K562 (cell line): ENCODE measurements around the gene BFSP1. TPM values are rescaled to one million over a fixed set of nuclear protein-coding genes. Genes with fewer than 3 reads are reported as not detected.

Experiments used
- CHD7 ChIP-seq: fragments of 200-600 bp; sonication (generic); IDR thresholded peaks from one replicate; pipeline ENCODE4 v1.6.1; 2012; ENCODE audit warnings: mild to moderate bottlenecking, low read depth, low read length, inconsistent platforms
- DDX20 ChIP-seq: fragments of 450-650 bp; IDR thresholded peaks from 2 replicates; pipeline ENCODE4 v1.6.1; 2016; ENCODE audit warnings: missing genetic modification characterization, low read depth, mild to moderate bottlenecking, missing compliant biosample characterization, moderate library complexity
- GTF2E2 ChIP-seq: fragments of 200-800 bp; sonication (Bioruptor generic); IDR thresholded peaks from 2 replicates; pipeline ENCODE4 v1.6.1; 2016; ENCODE audit warnings: missing genetic modification characterization, missing compliant biosample characterization
- NFATC3 ChIP-seq: fragments of 450-650 bp; IDR thresholded peaks from 2 replicates; pipeline ENCODE4 v1.6.1; 2017; ENCODE audit warnings: mild to moderate bottlenecking
- PTRF ChIP-seq: fragments of 450-650 bp; IDR thresholded peaks from 2 replicates; pipeline ENCODE4 v1.6.1; 2016; ENCODE audit warnings: mild to moderate bottlenecking, missing genetic modification characterization, missing compliant biosample characterization
- TCFL5 ChIP-seq: fragments of 250-450 bp; sonication (Bioruptor Pico); conservative IDR thresholded peaks from 2 replicates; pipeline ENCODE4 v1.6.1; 2021; ENCODE audit warnings: mild to moderate bottlenecking, moderate library complexity, matching md5 sums
- XRCC4 ChIP-seq: IDR thresholded peaks from one replicate; pipeline ENCODE4 v1.6.1; 2011; ENCODE audit not compliant: insufficient read depth, insufficient read length; ENCODE audit errors: extremely low read depth
- ZBTB11 ChIP-seq, 3 experiments: fragments of 200-800 bp in 1 of 3; fragments of 250-450 bp in 1 of 3; fragments of 450-650 bp in 1 of 3; sonication (Bioruptor Pico) in 1 of 3; sonication (Bioruptor generic) in 1 of 3; formaldehyde crosslinking in 1 of 3; IDR thresholded peaks; 2 replicates each; pipeline versions ENCODE4 v1.6.1 to v1.8.0; 2016 to 2022; ENCODE audit warnings: mild to moderate bottlenecking in 2 of 3, missing genetic modification characterization in 2 of 3, missing compliant biosample characterization in 1 of 3, moderate library complexity in 1 of 3
- ZNF165 ChIP-seq: fragments of 250-450 bp; sonication (Bioruptor Pico); IDR thresholded peaks from 2 replicates; pipeline ENCODE4 v1.4.0; 2020; ENCODE audit warnings: borderline replicate concordance
- ZNF511 ChIP-seq: sonication (generic); formaldehyde crosslinking; IDR thresholded peaks from 2 replicates; pipeline ENCODE4 v1.8.0; 2022; ENCODE audit warnings: mild to moderate bottlenecking, missing genetic modification reagents
- polyA plus RNA-seq, 8 experiments: library from polyadenylated mRNA; depleted of rRNA in 4 of 8; stranded (reverse) in 5 of 8; unstranded in 3 of 8; fragments of >200 nt; fragmentation: Nextera tagmentation in 2 of 8; fragmentation: Illumina TruSeq in 1 of 8; extraction: Ambion mirVana in 2 of 8; extraction: Trizol in 1 of 8; gene quantifications; 2 replicates each; pipeline versions ENCODE4 v1.2.1 to v1.2.3, GENCODE V29; 2011 to 2014; ENCODE audit warnings: inconsistent platforms in 1 of 8, missing spikeins in 1 of 8
- total RNA-seq, 7 experiments: library from RNA; depleted of rRNA in 6 of 7; stranded (reverse); fragments of >200 nt in 6 of 7; fragmentation: Illumina TruSeq in 2 of 7; extraction: Trizol in 2 of 7; gene quantifications; 2 replicates each; pipeline versions ENCODE4 v1.2.1 to v1.2.3, GENCODE V29; 2011 to 2021; ENCODE audit warnings: low replicate concordance in 1 of 7

Gene BFSP1
- total and polyA plus RNA-seq, 9 of the 15 experiments (the other 6 are each of a cell fraction or from before 2014, with no cell fraction given): 0.09 to 0.86 (median 0.40) TPM

- no peak for TF ChIP-seq ZBTB11 (CRISPR knock-in tag; IDR thresholded peaks at IDR 0.05)
- no peak for TF ChIP-seq ZNF511 (CRISPR knock-in tag)
- no peak for TF ChIP-seq NFATC3
- TF ChIP-seq PTRF: no peak
- TF ChIP-seq XRCC4: no peak
- no peak for TF ChIP-seq CHD7
- TF ChIP-seq DDX20 (tag): no peak
- no peak for TF ChIP-seq ZNF165
- no peak for TF ChIP-seq TCFL5
- TF ChIP-seq GTF2E2: no peak
These were observed 13.9 kb upstream of the BFSP1 start (continued) for GRCh38 chr20:17545127-17545526.
